Upper lobe of left lung (tissue), 4 donors: ENCODE data around the gene HPSE.

Experiments
- EP300 ChIP-seq, 4 donors: sonication (generic); formaldehyde crosslinking; IDR thresholded peaks; one replicate each; pipeline ENCODE4 v1.5.1; 2017; ENCODE audit warnings: antibody characterized with exemption in 4 of 4, control low read depth in 2 of 4
- POLR2A ChIP-seq, 4 donors: fragments of 450-650 bp; IDR thresholded peaks; one replicate each; pipeline ENCODE4 v1.5.1; 2016 to 2017; ENCODE audit warnings: antibody characterized with exemption in 4 of 4, mild to moderate bottlenecking in 2 of 4
- POLR2AphosphoS5 ChIP-seq, 2 donors: sonication (generic); formaldehyde crosslinking; IDR thresholded peaks; one replicate each; pipeline ENCODE4 v1.5.1; 2017; ENCODE audit warnings: antibody characterized with exemption in 2 of 2
- TF ChIP-seq, protein P1 (sequence below), 6 experiments: fragments of 450-650 bp in 4 of 6; fragments of 200-600 bp in 2 of 6; sonication (generic) in 2 of 6; IDR thresholded peaks; one replicate each; pipeline ENCODE4 v1.5.1; 2016 to 2019; ENCODE audit warnings: antibody characterized with exemption in 6 of 6

DNA sequence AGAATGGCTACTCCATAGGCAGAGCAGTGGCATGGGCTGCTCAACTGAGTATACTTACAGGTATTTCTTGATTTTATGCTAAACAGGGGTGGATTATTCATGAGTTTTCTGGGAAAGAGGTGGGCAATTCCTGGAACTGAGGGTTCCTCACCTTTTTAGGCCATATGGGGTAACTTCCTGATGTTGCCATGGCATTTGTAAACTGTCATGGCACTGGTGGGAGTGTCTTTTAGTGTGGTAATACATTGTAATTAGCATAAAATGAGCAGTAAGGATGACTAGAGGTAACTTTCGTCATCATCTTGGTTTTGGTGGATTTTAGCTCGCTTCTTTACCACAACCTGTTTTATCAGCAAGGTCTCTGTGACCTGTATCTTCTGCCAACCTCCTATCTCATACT lies 48.2 kb upstream of the HPSE start:
- TF ChIP-seq, protein P1, sequence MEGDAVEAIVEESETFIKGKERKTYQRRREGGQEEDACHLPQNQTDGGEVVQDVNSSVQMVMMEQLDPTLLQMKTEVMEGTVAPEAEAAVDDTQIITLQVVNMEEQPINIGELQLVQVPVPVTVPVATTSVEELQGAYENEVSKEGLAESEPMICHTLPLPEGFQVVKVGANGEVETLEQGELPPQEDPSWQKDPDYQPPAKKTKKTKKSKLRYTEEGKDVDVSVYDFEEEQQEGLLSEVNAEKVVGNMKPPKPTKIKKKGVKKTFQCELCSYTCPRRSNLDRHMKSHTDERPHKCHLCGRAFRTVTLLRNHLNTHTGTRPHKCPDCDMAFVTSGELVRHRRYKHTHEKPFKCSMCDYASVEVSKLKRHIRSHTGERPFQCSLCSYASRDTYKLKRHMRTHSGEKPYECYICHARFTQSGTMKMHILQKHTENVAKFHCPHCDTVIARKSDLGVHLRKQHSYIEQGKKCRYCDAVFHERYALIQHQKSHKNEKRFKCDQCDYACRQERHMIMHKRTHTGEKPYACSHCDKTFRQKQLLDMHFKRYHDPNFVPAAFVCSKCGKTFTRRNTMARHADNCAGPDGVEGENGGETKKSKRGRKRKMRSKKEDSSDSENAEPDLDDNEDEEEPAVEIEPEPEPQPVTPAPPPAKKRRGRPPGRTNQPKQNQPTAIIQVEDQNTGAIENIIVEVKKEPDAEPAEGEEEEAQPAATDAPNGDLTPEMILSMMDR (IDR thresholded peaks at IDR 0.05): no peak
- no peak for TF ChIP-seq POLR2A (IDR thresholded peaks at IDR 0.05)
- TF ChIP-seq EP300 (IDR thresholded peaks at IDR 0.05): no peak
- no peak for TF ChIP-seq POLR2AphosphoS5 (IDR thresholded peaks at IDR 0.05)
